Skeletal muscle satellite cell (primary cell): ENCODE measurements around the gene COLQ. TPM values are rescaled to one million over a fixed set of nuclear protein-coding genes. Genes with fewer than 3 reads are reported as not detected.

ENCODE experiments used
- H3K27me3 ChIP-seq: 2 replicates; pipeline ENCODE4 v1.7.0; 2013; ENCODE audit warnings: low read length; ENCODE audit not compliant: control insufficient read depth, insufficient read depth
- H3K36me3 ChIP-seq: 2 replicates; pipeline ENCODE4 v1.7.0; 2013; ENCODE audit warnings: mild to moderate bottlenecking, control low read depth, low read length; ENCODE audit not compliant: insufficient read depth
- H3K4me1 ChIP-seq: 2 replicates; pipeline ENCODE4 v1.7.0; 2013; ENCODE audit warnings: low read length; ENCODE audit not compliant: control insufficient read depth, insufficient read depth
- H3K4me2 ChIP-seq: 2 replicates; pipeline ENCODE4 v1.7.0; 2013; ENCODE audit warnings: mild to moderate bottlenecking, low read length
- H3K4me3 ChIP-seq: 2 replicates; pipeline ENCODE4 v1.7.0; 2013; ENCODE audit warnings: low read length
- H3K9ac ChIP-seq: 2 replicates; pipeline ENCODE4 v1.7.0; 2013; ENCODE audit warnings: mild to moderate bottlenecking, low read depth, low read length, moderate library complexity
- H3K9me3 ChIP-seq: replicated peaks from 2 replicates; pipeline ENCODE4 v1.7.0; 2013; ENCODE audit warnings: mild to moderate bottlenecking, control low read depth, low read length
- small RNA-seq: library from RNA; depleted of rRNA; stranded (forward); fragments of <200 nt; gene quantifications from one replicate; pipeline ENCODE3, GENCODE V24; 2012

The COLQ gene

DNA sequence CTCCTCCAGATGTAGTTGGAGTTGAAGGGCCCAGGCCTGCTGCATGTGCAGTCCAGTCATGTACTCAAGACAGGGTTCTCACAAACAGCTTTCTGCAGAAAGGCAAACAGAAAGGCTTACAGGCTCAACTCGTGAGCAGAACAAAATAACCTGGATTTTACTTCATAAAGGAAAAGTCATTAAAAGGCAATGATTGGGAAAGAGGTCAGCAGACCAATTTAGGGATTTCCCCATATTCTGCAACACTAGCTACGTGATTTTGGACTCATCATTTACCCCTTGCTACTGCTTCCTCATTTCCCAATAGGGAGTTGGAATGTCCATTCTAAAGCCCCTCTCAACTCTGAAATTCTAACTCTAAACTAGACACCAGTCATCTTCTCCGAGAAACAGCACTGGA lies 112.3 kb downstream of the COLQ start:
- H3K9me3 ChIP-seq, result no peaks in the 10 kb centered on the region
- no peaks in the 10 kb centered on the region for H3K4me1 ChIP-seq
- no peak overlapping the region for H3K4me3 ChIP-seq
- no peaks in the 10 kb centered on the region for H3K27me3 ChIP-seq
- H3K4me2 ChIP-seq, result no peak overlapping the region
- no peak overlapping the region for H3K9ac ChIP-seq
- H3K36me3 ChIP-seq, result peaks cover 24% of the 10 kb centered on the region

DNA sequence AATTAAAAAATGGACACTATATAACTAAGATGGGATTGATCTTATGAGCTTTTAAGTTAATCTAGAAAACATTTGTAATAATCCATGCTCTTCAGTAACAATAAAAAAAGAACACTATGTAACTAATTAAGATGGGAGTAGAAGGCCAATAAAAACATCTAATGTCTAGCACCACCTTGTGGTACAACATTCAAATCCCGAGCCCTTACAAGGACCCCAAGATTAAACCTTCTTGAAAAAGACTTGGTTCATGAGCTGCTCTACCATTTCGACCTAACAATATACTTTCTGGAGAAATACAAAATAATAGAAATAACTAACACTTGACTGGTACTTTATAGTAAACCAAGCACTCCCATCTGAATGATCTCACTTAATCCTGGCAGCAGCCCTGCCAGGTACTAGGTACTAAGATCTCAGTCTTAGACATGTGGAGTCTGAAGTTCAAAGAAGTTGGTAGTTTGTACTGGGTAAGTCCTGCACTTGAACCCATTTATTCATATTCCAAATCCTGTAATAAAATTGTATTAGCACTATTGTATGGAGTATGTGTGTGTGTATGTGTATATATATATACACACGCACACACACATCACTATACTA lies 116.0 kb downstream of the COLQ start:
- Histone ChIP-seq H3K27me3 (no peaks in the 10 kb centered on the region), H3K4me1 (no peaks in the 10 kb centered on the region), H3K4me2 (no peak overlapping the region), H3K36me3 (peaks cover 9% of the 10 kb centered on the region), H3K9me3 (no peaks in the 10 kb centered on the region), H3K4me3 (no peak overlapping the region), H3K9ac (no peak overlapping the region)

DNA sequence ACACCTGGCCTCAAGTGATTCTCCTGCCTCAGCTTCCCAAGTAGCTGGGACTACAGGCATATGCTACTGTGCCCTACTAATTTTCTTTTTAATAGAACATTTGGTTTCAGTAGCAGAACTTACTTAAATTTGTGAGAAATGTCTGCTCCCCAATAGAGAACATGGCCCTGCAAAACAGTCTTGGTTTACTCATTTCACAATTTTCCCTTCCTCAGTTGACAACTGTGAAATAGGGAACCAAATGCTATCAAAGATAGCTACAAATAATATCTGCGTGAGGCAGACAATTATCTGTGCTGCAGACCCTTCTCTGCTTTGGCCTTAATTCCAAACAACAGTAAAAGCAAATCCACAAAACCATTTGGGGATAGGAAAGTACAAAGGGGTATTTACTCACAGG lies 116.7 kb downstream of the COLQ start:
- Histone ChIP-seq H3K9ac (no peak overlapping the region), H3K4me2 (no peak overlapping the region), H3K27me3 (no peaks in the 10 kb centered on the region), H3K4me1 (no peaks in the 10 kb centered on the region), H3K36me3 (peaks cover 9% of the 10 kb centered on the region), H3K9me3 (no peaks in the 10 kb centered on the region), H3K4me3 (no peak overlapping the region)

DNA sequence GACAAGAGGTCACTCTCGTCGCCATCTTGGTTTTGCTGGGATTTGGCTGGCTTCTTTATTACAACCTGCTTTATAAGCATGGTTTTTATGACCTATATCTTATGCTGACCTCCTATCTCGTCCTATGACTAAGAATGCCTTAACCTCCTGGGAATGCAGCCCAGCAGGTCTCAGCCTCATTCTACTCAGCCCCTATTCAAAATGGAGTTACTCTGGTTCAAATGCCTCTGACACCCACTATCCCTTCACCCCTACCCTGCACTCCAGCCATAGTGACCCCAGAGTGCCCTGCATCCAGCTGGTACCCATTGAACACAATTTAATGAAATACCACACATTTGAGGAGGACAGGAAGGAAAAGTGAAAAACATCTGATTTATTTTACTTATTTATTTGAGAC lies 117.5 kb downstream of the COLQ start:
- H3K36me3 ChIP-seq, result peaks cover 4% of the 10 kb centered on the region
- H3K4me3 ChIP-seq, result no peak overlapping the region
- H3K9ac ChIP-seq, result no peak overlapping the region
- no peaks in the 10 kb centered on the region for H3K27me3 ChIP-seq
- H3K4me2 ChIP-seq, result no peak overlapping the region
- H3K4me1 ChIP-seq, result no peaks in the 10 kb centered on the region
- H3K9me3 ChIP-seq, result no peaks in the 10 kb centered on the region

GRCh38 chr3:15403495-15403894 lies 118.0 kb downstream of the COLQ start:
- no peak overlapping the region for H3K9ac ChIP-seq
- H3K4me1 ChIP-seq, result no peaks in the 10 kb centered on the region
- no peaks in the 10 kb centered on the region for H3K27me3 ChIP-seq
- H3K4me2 ChIP-seq, result no peak overlapping the region
- no peaks in the 10 kb centered on the region for H3K9me3 ChIP-seq
- no peaks in the 10 kb centered on the region for H3K36me3 ChIP-seq
- no peak overlapping the region for H3K4me3 ChIP-seq

DNA sequence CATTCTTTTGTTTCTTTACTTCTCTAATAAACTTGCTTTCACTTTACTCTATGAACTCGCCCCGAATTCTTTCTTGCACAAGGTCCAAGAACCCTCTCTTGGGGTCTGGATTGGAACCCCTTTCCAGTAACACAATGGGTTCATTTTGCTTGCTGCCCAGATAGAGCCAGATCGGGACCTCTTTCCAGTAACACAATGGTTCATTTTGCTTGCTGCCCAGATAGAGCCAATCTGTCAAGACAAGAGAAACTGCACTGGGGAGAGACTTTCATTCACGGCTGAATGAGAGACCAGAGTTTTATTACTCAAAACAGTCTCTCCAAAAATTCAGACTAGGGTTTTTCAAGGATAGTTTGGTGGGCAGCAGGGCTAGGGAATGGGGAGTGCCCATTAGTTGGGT lies 119.6 kb downstream of the COLQ start:
- Histone ChIP-seq H3K9ac (no peak overlapping the region), H3K36me3 (no peaks in the 10 kb centered on the region), H3K27me3 (no peaks in the 10 kb centered on the region)

More for the DNA sequence above, 119.6 kb downstream of the COLQ start:
- Histone ChIP-seq H3K9me3 (no peaks in the 10 kb centered on the region), H3K4me3 (no peak overlapping the region), H3K4me1 (no peaks in the 10 kb centered on the region), H3K4me2 (no peak overlapping the region)

Small RNAs within 50 kb of the gene (small RNA-seq; reads per million reads assigned to genes)
- gene MIR4270 (not detected), gene RN7SL110P (not detected), gene RNU6-1024P (not detected)
